ENCODE measurements around the gene MT2A.

DNA sequence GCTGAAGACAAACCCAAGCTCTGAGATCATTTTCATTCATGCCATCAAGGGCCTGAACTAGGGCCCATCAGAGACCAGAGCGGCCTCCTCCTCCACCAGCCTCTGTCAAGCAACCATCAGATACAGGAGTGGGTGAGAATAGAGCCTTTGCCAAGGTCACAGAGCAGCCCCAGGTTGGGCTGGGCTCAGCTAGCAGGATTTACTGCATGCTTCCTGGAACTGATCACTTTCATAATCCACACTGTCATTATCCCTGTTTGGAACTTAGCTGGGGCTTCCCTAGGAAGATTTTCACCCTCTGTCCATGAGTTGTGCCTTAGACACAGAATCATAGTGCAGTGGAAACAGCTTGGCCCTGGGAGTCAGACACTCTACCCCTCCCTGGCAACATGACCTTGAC is 38.4 kb upstream of the MT2A start:
- TF ChIP-seq, protein P1, sequence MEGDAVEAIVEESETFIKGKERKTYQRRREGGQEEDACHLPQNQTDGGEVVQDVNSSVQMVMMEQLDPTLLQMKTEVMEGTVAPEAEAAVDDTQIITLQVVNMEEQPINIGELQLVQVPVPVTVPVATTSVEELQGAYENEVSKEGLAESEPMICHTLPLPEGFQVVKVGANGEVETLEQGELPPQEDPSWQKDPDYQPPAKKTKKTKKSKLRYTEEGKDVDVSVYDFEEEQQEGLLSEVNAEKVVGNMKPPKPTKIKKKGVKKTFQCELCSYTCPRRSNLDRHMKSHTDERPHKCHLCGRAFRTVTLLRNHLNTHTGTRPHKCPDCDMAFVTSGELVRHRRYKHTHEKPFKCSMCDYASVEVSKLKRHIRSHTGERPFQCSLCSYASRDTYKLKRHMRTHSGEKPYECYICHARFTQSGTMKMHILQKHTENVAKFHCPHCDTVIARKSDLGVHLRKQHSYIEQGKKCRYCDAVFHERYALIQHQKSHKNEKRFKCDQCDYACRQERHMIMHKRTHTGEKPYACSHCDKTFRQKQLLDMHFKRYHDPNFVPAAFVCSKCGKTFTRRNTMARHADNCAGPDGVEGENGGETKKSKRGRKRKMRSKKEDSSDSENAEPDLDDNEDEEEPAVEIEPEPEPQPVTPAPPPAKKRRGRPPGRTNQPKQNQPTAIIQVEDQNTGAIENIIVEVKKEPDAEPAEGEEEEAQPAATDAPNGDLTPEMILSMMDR (IDR thresholded peaks at IDR 0.05): no peak
- TF ChIP-seq POLR2A (IDR thresholded peaks at IDR 0.05): no peak
